Ishikawa (cell line): ENCODE measurements around the gene COPS9.

ENCODE experiments used
- CEBPB ChIP-seq: IDR thresholded peaks from 2 replicates; pipeline ENCODE4 v1.6.1; 2012
- CREB1 ChIP-seq: IDR thresholded peaks from 2 replicates; pipeline ENCODE4 v1.6.1; 2012; ENCODE audit warnings: low read depth
- EGR1 ChIP-seq: IDR thresholded peaks from 2 replicates; pipeline ENCODE4 v1.6.1; 2012
- EP300 ChIP-seq: IDR thresholded peaks from 2 replicates; pipeline ENCODE4 v1.6.1; 2012; ENCODE audit warnings: borderline replicate concordance
- MAX ChIP-seq: IDR thresholded peaks from 2 replicates; pipeline ENCODE4 v1.6.1; 2012
- NFIC ChIP-seq: IDR thresholded peaks from 2 replicates; pipeline ENCODE4 v1.6.1; 2012
- RAD21 ChIP-seq: IDR thresholded peaks from 2 replicates; pipeline ENCODE4 v1.6.1; 2012; ENCODE audit warnings: low read depth
- REST ChIP-seq: IDR thresholded peaks from 2 replicates; pipeline ENCODE4 v1.6.1; 2012; ENCODE audit warnings: low read depth, mild to moderate bottlenecking
- TAF1 ChIP-seq: IDR thresholded peaks from 2 replicates; pipeline ENCODE4 v1.6.1; 2012; ENCODE audit warnings: low read depth, mild to moderate bottlenecking
- TCF12 ChIP-seq: IDR thresholded peaks from 2 replicates; pipeline ENCODE4 v1.6.1; 2012; ENCODE audit warnings: low read depth
- USF1 ChIP-seq: IDR thresholded peaks from 2 replicates; pipeline ENCODE4 v1.6.1; 2012
- YY1 ChIP-seq: IDR thresholded peaks from 2 replicates; pipeline ENCODE4 v1.6.1; 2012; ENCODE audit warnings: low read depth
- ZBTB7A ChIP-seq: IDR thresholded peaks from 2 replicates; pipeline ENCODE4 v1.6.1; 2012; ENCODE audit warnings: low read depth

GRCh38 chr2:240157147-240157470 is 21.0 kb upstream of the COPS9 start:
- TF ChIP-seq MAX = no peak
- TF ChIP-seq EP300 = no peak
- TF ChIP-seq NFIC = no peak
- no peak for TF ChIP-seq CEBPB
- TF ChIP-seq TAF1 = no peak
- no peak for TF ChIP-seq TCF12
- no peak for TF ChIP-seq RAD21
- TF ChIP-seq USF1 = no peak
- no peak for TF ChIP-seq ZBTB7A
- 0 out of 2 replicates have a peak, but pooled peaks have one; percentile 12 for TF ChIP-seq REST
- TF ChIP-seq EGR1 = no peak
- no peak for TF ChIP-seq YY1
- no peak for TF ChIP-seq CREB1
